LoVo (cell line): ENCODE measurements around the gene PTCD3.

Experiments used
- DNase-seq: peaks from one replicate; pipeline ENCODE4 v3.0.0-alpha.2; 2016; ENCODE audit warnings: low spot score

PTCD3 gene

GRCh38 chr2:86143926-86144685, 38.1 kb downstream of the PTCD3 start:
- DNase-seq: no peak

- DNase-seq: no peak
Measured at GRCh38 chr2:86147793-86148192, 41.8 kb downstream of the PTCD3 start.

- no peak for DNase-seq
Measured at GRCh38 chr2:86150502-86150901, 44.5 kb downstream of the PTCD3 start.

GRCh38 chr2:86157009-86157556, 51.0 kb downstream of the PTCD3 start:
- DNase-seq: no peak

- DNase-seq: no peak
Measured at GRCh38 chr2:86158286-86158685, 52.3 kb downstream of the PTCD3 start.

GRCh38 chr2:86160156-86160952, 54.3 kb downstream of the PTCD3 start:
- DNase-seq: no peak

GRCh38 chr2:86170449-86170848, 64.4 kb downstream of the PTCD3 start:
- no peak for DNase-seq

GRCh38 chr2:86171295-86171694, 65.3 kb downstream of the PTCD3 start:
- no peak for DNase-seq

GRCh38 chr2:86172610-86173009, 66.6 kb downstream of the PTCD3 start:
- DNase-seq: no peak

- DNase-seq: no peak
Measured at GRCh38 chr2:86174445-86174844, 68.4 kb downstream of the PTCD3 start.

GRCh38 chr2:86175828-86176227, 69.8 kb downstream of the PTCD3 start:
- DNase-seq: no peak

- no peak for DNase-seq
Measured at GRCh38 chr2:86176597-86176996, 70.6 kb downstream of the PTCD3 start.

- no peak for DNase-seq
Measured at GRCh38 chr2:86185517-86186212, 79.6 kb downstream of the PTCD3 start.

- no peak for DNase-seq
Measured at GRCh38 chr2:86186431-86186830, 80.4 kb downstream of the PTCD3 start.

- no peak for DNase-seq
Measured at GRCh38 chr2:86189782-86190416, 83.9 kb downstream of the PTCD3 start.
